HepG2 (cell line): ENCODE results near the gene KMT2B. TPM values are rescaled to one million over a fixed set of nuclear protein-coding genes. Genes with fewer than 3 reads are reported as not detected.

ENCODE experiments used
- ATAC-seq: fragments of 200-7000 bp; cut with Tn5 transposase; 3 replicates; pipeline ENCODE4 v1.9.1; 2020; ENCODE audit warnings: mild to moderate bottlenecking, moderate library complexity
- BruUV-seq: library from RNA; stranded (reverse); fragments of 400-500 nt; replicated peaks from 2 replicates; lab custom pipeline; 2021; lab: Mats Ljungman, UMichigan
- CTCF ChIA-PET: fragments of 300-600 bp; formaldehyde crosslinking; extraction: SDS; loops from one replicate; lab custom pipeline; 2021; ENCODE audit warnings: low total read pairs, inconsistent platforms, low intra/inter-chr PET ratio; lab: Yijun Ruan, JAX
- POLR2A ChIA-PET: fragments of 350-600 bp; sonication (Branson Sonifier 250); formaldehyde crosslinking; loops from one replicate; lab custom pipeline; 2020; ENCODE audit warnings: antibody characterized with exemption, inconsistent platforms; lab: Yijun Ruan, JAX
- DNase-seq: peaks from one replicate; pipeline ENCODE4 v3.0.0-alpha.2; 2015; ENCODE audit warnings: low spot score
- FAIRE-seq: peaks from 3 replicates; lab custom pipeline; 2011; peaks lifted over from hg19 to GRCh38; lab: Jason Lieb, UNC
- H2AFZ ChIP-seq: one replicate; pipeline ENCODE4 v1.6.1; 2011; ENCODE audit warnings: low read length, inconsistent platforms
- H3K27ac ChIP-seq: fragments of 300-600 bp; 3 replicates; pipeline ENCODE4 v1.8.0; 2011; ENCODE audit warnings: mixed run types, mild to moderate bottlenecking, mixed read lengths, low read length, inconsistent platforms; ENCODE audit not compliant: insufficient read depth; ENCODE audit errors: extremely low read length
- H3K27me3 ChIP-seq, 2 experiments: fragments of 200-600 bp in 1 of 2; 2 replicates in 1 of 2; 3 replicates in 1 of 2; pipeline versions ENCODE4 v1.6.0 to v1.8.0; 2011; ENCODE audit warnings: low read length in 2 of 2, mild to moderate bottlenecking in 2 of 2, moderate library complexity in 2 of 2, inconsistent platforms in 1 of 2; ENCODE audit not compliant: insufficient read depth in 2 of 2, control insufficient read depth in 1 of 2
- H3K36me3 ChIP-seq, 2 experiments: fragments of 200-600 bp in 1 of 2; replicated peaks in 1 of 2; 2 replicates in 1 of 2; 3 replicates in 1 of 2; pipeline versions ENCODE4 v1.5.1 to v1.8.0; 2011; ENCODE audit warnings: low read length in 2 of 2, inconsistent platforms in 1 of 2; ENCODE audit not compliant: insufficient read depth in 2 of 2, control insufficient read depth in 1 of 2
- H3K4me1 ChIP-seq: 2 replicates; pipeline ENCODE4 v1.5.1; 2012; ENCODE audit warnings: low read length, inconsistent platforms; ENCODE audit not compliant: insufficient read depth
- H3K4me2 ChIP-seq: 2 replicates; pipeline ENCODE4 v1.6.0; 2011; ENCODE audit warnings: low read depth, low read length, inconsistent platforms
- H3K4me3 ChIP-seq, 3 experiments: fragments of 200-600 bp in 1 of 3; sonication (generic), shearing (Covaris generic) in 1 of 3; replicated peaks in 1 of 3; 2 replicates each; pipeline ENCODE4 v1.5.1; 2011 to 2016; ENCODE audit warnings: low read length in 3 of 3, inconsistent platforms in 2 of 3, low read depth in 2 of 3, mild to moderate bottlenecking in 2 of 3, control low read depth in 1 of 3, mixed read lengths in 1 of 3; ENCODE audit not compliant: insufficient read depth in 1 of 3
- H3K79me2 ChIP-seq: one replicate; pipeline ENCODE4 v1.6.1; 2011; ENCODE audit warnings: low read length, inconsistent platforms; ENCODE audit not compliant: insufficient read depth
- H3K9ac ChIP-seq: 2 replicates; pipeline ENCODE4 v1.6.0; 2011; ENCODE audit warnings: mild to moderate bottlenecking, low read depth, low read length, inconsistent platforms; ENCODE audit not compliant: insufficient read depth
- H3K9me3 ChIP-seq: 2 replicates; pipeline ENCODE4 v1.5.1; 2012; ENCODE audit warnings: mild to moderate bottlenecking, low read length
- H4K20me1 ChIP-seq: 2 replicates; pipeline ENCODE4 v1.6.0; 2011; ENCODE audit warnings: inconsistent platforms, mild to moderate bottlenecking, low read length, moderate library complexity; ENCODE audit not compliant: insufficient read depth
- CEBPB ChIP-seq: IDR thresholded peaks from 2 replicates; pipeline ENCODE4 v1.6.1; 2011; ENCODE audit warnings: low read depth, low read length, improper control_type of control experiment, borderline replicate concordance
- CREB1 ChIP-seq, 2 experiments: fragments of 450-650 bp in 1 of 2; IDR thresholded peaks; 2 replicates each; pipeline ENCODE4 v1.6.1; 2016 to 2017; ENCODE audit warnings: control low read depth in 1 of 2, mild to moderate bottlenecking in 1 of 2, missing compliant biosample characterization in 1 of 2, missing genetic modification characterization in 1 of 2
- FOSL2 ChIP-seq: sonication (generic); formaldehyde crosslinking; IDR thresholded peaks from 2 replicates; pipeline ENCODE4 v1.4.0; 2020; ENCODE audit warnings: missing genetic modification reagents
- RXRA ChIP-seq: sonication (generic); formaldehyde crosslinking; IDR thresholded peaks from 2 replicates; pipeline ENCODE4 v1.5.1; 2020; ENCODE audit warnings: missing genetic modification reagents
- ZNF24 ChIP-seq: fragments of 450-650 bp; IDR thresholded peaks from 2 replicates; pipeline ENCODE4 v1.6.1; 2017; ENCODE audit warnings: antibody characterized with exemption, mild to moderate bottlenecking
- WGBS: methylation state at CpG from one replicate; pipeline ENCODE4 v1.1.6; 2017; ENCODE audit warnings: low lambda C conversion rate; 5-methylcytosine and 5-hydroxymethylcytosine counted together
- in situ Hi-C: cut with HindIII; loops from 2 replicates; pipeline ENCODE4 v1.10.0; 2017; ENCODE audit warnings: low pct_unique_long_range_greater_than_20kb; ENCODE audit not compliant: extremely low pct_ligation_motif_present
- intact Hi-C: fragments of 100-400 bp; cut with micrococcal nuclease; formaldehyde crosslinking; loops from one replicate; pipeline ENCODE4 v1.10.0; 2022; ENCODE audit not compliant: unreplicated experiment
- polyA plus RNA-seq, 8 experiments: library from polyadenylated mRNA; depleted of rRNA in 3 of 8; stranded (reverse) in 7 of 8; unstranded in 1 of 8; fragments of >200 nt; fragmentation: Illumina TruSeq in 4 of 8; extraction: Trizol in 4 of 8; gene quantifications; 2 replicates each; pipeline versions ENCODE4 v1.2.1 to v1.2.3, GENCODE V29; 2011 to 2016; ENCODE audit warnings: low read depth in 4 of 8, missing spikeins in 1 of 8, mixed read lengths in 1 of 8; ENCODE audit not compliant: insufficient read depth in 1 of 8
- total RNA-seq, 5 experiments: library from RNA; depleted of rRNA; stranded (reverse); fragments of >200 nt; fragmentation: Illumina TruSeq; extraction: Trizol; gene quantifications; 2 replicates each; pipeline ENCODE4 v1.2.3, GENCODE V29; 2016; ENCODE audit warnings: low read depth in 1 of 5
- TF ChIP-seq, protein P1 (sequence below): sonication (generic); formaldehyde crosslinking; IDR thresholded peaks from 2 replicates; pipeline ENCODE4 v1.4.0; 2020; ENCODE audit warnings: missing genetic modification reagents
- TF ChIP-seq, protein P2 (sequence below): sonication (generic); formaldehyde crosslinking; IDR thresholded peaks from 2 replicates; pipeline ENCODE4 v1.5.0; 2020; ENCODE audit warnings: missing genetic modification reagents, mild to moderate bottlenecking, borderline replicate concordance

KMT2B gene
- total and polyA plus RNA-seq, 2 of the 13 experiments (the other 11 are each of a cell fraction or from before 2014, with no cell fraction given) = 6.2 to 16.9 TPM

- no peak for TF ChIP-seq FOSL2 (CRISPR knock-in tag)
- TF ChIP-seq CEBPB = no peak
- TF ChIP-seq, protein P1, sequence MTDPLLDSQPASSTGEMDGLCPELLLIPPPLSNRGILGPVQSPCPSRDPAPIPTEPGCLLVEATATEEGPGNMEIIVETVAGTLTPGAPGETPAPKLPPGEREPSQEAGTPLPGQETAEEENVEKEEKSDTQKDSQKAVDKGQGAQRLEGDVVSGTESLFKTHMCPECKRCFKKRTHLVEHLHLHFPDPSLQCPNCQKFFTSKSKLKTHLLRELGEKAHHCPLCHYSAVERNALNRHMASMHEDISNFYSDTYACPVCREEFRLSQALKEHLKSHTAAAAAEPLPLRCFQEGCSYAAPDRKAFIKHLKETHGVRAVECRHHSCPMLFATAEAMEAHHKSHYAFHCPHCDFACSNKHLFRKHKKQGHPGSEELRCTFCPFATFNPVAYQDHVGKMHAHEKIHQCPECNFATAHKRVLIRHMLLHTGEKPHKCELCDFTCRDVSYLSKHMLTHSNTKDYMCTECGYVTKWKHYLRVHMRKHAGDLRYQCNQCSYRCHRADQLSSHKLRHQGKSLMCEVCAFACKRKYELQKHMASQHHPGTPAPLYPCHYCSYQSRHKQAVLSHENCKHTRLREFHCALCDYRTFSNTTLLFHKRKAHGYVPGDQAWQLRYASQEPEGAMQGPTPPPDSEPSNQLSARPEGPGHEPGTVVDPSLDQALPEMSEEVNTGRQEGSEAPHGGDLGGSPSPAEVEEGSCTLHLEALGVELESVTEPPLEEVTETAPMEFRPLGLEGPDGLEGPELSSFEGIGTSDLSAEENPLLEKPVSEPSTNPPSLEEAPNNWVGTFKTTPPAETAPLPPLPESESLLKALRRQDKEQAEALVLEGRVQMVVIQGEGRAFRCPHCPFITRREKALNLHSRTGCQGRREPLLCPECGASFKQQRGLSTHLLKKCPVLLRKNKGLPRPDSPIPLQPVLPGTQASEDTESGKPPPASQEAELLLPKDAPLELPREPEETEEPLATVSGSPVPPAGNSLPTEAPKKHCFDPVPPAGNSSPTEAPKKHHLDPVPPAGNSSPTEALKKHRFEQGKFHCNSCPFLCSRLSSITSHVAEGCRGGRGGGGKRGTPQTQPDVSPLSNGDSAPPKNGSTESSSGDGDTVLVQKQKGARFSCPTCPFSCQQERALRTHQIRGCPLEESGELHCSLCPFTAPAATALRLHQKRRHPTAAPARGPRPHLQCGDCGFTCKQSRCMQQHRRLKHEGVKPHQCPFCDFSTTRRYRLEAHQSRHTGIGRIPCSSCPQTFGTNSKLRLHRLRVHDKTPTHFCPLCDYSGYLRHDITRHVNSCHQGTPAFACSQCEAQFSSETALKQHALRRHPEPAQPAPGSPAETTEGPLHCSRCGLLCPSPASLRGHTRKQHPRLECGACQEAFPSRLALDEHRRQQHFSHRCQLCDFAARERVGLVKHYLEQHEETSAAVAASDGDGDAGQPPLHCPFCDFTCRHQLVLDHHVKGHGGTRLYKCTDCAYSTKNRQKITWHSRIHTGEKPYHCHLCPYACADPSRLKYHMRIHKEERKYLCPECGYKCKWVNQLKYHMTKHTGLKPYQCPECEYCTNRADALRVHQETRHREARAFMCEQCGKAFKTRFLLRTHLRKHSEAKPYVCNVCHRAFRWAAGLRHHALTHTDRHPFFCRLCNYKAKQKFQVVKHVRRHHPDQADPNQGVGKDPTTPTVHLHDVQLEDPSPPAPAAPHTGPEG = no peak
- no peak for TF ChIP-seq RXRA (CRISPR knock-in tag)
- TF ChIP-seq ZNF24 = no peak
- TF ChIP-seq CREB1 (IDR thresholded peaks at IDR 0.05) = no peak
- no peak for TF ChIP-seq CREB1 (CRISPR knock-in tag; IDR thresholded peaks at IDR 0.05)
- TF ChIP-seq, protein P2, sequence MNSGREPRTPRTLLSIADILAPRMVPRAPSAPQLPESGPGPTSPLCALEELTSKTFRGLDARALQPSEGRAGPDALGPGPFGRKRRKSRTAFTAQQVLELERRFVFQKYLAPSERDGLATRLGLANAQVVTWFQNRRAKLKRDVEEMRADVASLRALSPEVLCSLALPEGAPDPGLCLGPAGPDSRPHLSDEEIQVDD (CRISPR knock-in tag) = no peak
- ATAC-seq (no peak), FAIRE-seq (no peak), DNase-seq (no peak)
- Histone ChIP-seq H2AFZ (no peak overlapping the region), H3K4me1 (peaks cover 22% of the 10 kb centered on the region), H3K79me2 (peaks cover 21% of the 10 kb centered on the region), H3K9me3 (no peaks in the 10 kb centered on the region), H4K20me1 (peaks cover 8% of the 10 kb centered on the region), H3K9ac (peak overlapping the region; percentile 88; the same call in 1 of the 2 replicates), H3K36me3 (peaks cover 25 to 46% of the 10 kb centered on the region in 2 experiments), H3K27ac (peak overlapping the region; percentile 67), H3K4me2 (no peak overlapping the region), H3K27me3 (no peaks in the 10 kb centered on the region), H3K4me3 (no peak overlapping the region)
- POLR2A ChIA-PET = interaction anchor here (1.4 to 4.6 kb wide), 4 partner anchors 16 to 28 kb away, joined by 3 to 69 read pairs (median 15); partner anchors contain the start of genes LIN37, PSENEN and U2AF1L4
- 90% methylated on average over 9 of the region's 9 CpGs for WGBS
- BruUV-seq = no TSS peak
- in situ Hi-C loops (no loop called here), intact Hi-C loops (no loop called here)
- CTCF ChIA-PET = interaction anchor here (7.0 kb wide), 1 partner anchor 26 kb away, joined by 201 read pairs; no protein-coding TSS in a partner anchor
Measured at GRCh38 chr19:35720163-35720524, 2.3 kb downstream of the KMT2B start.
